ENCODE measurements around the gene SIK3. TPM values are rescaled to one million over a fixed set of nuclear protein-coding genes. Genes with fewer than 3 reads are reported as not detected.
"Not testable (repeated sequence)": the region's sequence is repeated elsewhere in the genome, so short reads cannot be mapped to it uniquely, and the experiment has no call there.

SIK3 gene
- total RNA-seq (2014; rRNA removed; shearing (Covaris generic)): 9.6 and 11.0 TPM in 2 replicates

- peak; percentile 88 for DNase-seq (ENCODE audit: low read depth)
Measured at GRCh38 chr11:117098269-117099232, at the start of gene SIK3. Gene SIK3, minus strand, starts transcription at chr11:117098428. Its CDS starts 13 bp downstream, at chr11:117098415.

DNA sequence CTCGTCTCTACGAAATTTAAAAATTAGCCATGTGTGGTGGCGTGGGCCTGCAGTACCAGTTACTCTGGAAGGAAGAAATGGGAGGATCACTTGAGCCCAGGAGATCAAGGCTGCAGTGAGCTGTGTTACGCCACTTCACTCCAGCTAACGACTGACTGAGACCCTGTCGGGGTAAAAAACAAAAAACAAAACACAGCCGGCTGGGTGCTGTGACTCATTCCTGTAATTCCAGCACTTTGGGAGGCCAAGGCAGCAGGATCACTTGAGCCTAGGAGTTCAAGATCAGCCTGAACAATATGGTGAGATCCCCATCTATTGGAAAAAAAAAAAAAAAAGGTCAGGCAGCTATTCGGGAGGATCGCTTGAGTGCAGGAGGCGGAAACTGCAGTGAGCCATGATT lies 48.3 kb upstream of the SIK3 start:
- DNase-seq (ENCODE audit: low read depth): peak; percentile 32

- peak; percentile 59 for DNase-seq (ENCODE audit: low read depth)
Measured at GRCh38 chr11:117145393-117145761, 47.1 kb upstream of the SIK3 start.

GRCh38 chr11:117144477-117145392 lies 46.5 kb upstream of the SIK3 start:
- DNase-seq (ENCODE audit: low read depth): peak; percentile 87

- DNase-seq (ENCODE audit: low read depth): peak; percentile 93
Measured at GRCh38 chr11:117143871-117144476, 45.7 kb upstream of the SIK3 start, which contains the start of gene PAFAH1B2. Gene PAFAH1B2, plus strand, starts transcription at chr11:117144287. Its CDS starts 8,161 bp downstream, at chr11:117152448.

DNA sequence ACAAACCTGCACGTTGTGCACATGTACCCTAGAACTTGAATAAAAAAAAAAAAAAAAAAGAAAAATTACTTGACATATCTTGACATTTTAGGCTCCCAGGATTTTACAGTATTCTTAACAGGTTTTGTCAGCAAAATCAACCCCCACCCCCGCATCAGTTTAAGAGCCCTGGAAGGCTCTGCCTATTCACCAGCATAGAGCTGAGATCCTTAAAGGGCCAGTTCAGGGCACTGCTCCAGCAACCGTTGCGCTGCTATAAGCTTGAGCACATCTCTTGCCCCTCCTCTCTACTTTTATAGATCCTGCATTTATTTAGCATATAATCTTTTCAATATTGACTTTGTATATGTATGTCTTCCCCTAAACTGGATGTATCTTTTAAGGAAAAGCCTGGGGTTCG lies 45.2 kb upstream of the SIK3 start:
- peak; percentile 55 for DNase-seq (ENCODE audit: low read depth)

DNA sequence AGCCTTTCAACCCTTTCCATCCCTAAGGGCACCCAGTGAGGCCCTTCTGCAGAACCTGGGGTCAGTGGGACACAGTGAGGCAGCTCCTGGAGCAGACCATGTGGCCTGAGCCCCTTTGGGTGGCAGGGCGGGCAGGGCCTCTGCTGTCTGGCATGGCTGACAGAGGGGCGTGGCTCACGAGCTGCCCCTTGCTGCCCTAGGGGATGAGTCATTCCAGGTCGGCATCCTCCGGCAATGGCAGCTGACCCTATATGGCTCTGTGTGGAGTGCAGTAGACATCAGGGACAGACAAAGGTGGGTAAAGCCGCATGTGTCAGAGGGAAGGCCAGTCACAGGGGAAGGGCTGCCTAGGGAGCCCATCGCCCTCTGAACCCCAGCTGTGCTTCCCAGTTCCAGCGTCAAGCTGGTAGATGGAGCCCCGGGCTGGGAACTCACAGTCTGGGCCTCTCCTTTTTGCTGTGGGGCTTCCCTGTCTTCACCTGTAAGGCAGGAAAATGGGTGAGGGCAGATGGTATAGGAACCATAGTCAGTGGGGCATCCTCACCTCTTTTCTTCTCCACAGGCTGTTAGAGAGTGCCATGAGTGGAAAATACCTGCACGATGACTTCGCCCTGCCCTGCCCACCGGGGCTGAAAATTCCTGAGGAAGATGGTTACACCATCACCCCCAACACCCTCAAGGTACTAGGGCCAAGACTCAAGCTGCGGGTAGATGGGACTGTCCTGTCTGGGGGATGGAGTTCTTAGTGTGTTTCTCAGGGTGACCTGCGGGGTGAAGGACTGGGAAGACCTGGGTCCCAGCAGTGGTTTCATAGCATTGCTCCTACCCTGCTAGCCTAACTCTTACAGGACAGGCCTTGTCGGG lies 39.2 kb upstream of the SIK3 start:
- not testable (repeated sequence) for DNase-seq (ENCODE audit: low read depth)

DNA sequence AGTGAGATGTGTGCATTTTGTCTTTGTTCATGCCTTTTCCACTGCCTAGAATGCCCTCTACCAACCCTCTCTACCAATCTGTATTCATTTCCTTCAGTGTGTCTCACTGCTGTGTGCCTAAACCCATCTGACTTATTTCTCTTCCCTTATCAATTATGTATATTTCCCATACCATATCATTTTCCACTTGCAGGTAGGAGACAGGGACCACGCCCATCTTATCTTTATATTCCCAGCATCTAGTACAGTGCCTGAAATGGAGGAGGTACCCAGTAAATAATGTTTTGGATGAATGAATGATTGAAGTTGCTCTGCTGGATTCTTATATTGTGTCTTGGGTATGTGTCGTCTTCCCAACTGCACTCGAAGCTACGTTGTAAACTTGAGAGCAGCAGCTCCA lies 36.8 kb upstream of the SIK3 start:
- DNase-seq (ENCODE audit: low read depth): not testable (repeated sequence)

DNA sequence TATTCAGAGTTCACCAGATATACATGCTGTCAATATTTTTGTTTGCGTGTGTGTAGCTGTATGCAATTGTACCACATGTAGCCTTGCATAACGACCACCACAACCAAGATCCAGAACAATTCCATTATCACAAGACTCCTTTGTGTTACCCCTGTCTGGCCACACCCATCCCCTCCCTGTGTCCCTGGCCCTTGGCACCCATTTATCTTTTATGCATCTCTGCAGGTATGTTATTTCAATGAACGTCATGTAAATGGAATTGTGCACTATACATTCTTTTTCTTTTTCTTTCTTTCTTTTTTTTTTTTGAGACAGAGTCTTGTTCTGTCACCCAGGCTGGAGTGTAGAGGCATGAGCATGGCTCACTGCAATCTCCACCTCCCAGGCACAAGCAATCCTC lies 36.2 kb upstream of the SIK3 start:
- DNase-seq (ENCODE audit: low read depth): no peak

DNA sequence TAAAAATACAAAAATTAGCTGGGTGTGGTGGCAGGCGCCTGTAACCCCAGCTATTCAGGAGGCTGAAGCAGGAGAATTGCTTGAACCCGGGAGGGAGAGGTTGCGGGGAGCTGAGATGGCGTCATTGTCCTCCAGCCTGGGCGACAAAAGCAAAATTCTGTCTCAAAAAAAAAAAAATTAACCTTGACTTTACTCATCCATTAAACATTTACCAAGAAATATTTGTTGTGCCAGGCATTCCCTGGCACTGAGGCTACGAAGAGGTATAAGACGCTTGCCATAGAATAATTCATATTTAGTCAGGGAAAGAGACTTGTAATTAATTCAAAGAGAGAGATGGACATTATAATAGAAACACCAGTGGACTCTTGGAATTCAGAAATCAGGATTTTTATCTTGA lies 32.7 kb upstream of the SIK3 start:
- DNase-seq (ENCODE audit: low read depth): no peak

- not testable (repeated sequence) for DNase-seq (ENCODE audit: low read depth)
Measured at GRCh38 chr11:117130396-117130795, 32.2 kb upstream of the SIK3 start.

DNA sequence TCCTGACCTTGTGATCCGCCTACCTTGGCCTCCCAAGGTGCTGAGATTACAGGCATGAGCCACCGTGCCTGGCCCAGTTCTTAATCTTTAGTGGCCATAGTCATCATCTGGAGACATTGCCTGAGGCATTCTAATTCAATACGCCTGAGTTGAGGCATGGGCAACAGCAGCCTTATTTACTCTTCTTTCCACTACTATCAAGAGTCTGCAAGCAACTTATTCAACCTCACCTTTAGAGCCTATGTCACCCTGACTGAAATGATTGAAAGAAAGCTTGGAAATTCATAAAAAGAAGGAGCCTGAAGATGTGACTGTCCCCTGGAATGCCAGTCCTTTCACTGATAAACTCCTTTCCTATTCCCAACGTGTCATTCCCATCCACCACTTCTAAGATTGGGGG lies 30.1 kb upstream of the SIK3 start:
- DNase-seq (ENCODE audit: low read depth): peak; percentile 27

GRCh38 chr11:117127171-117127901 lies 29.1 kb upstream of the SIK3 start:
- DNase-seq (ENCODE audit: low read depth): no peak

- DNase-seq (ENCODE audit: low read depth): no peak
Measured at GRCh38 chr11:117126223-117126965, 28.2 kb upstream of the SIK3 start.

DNA sequence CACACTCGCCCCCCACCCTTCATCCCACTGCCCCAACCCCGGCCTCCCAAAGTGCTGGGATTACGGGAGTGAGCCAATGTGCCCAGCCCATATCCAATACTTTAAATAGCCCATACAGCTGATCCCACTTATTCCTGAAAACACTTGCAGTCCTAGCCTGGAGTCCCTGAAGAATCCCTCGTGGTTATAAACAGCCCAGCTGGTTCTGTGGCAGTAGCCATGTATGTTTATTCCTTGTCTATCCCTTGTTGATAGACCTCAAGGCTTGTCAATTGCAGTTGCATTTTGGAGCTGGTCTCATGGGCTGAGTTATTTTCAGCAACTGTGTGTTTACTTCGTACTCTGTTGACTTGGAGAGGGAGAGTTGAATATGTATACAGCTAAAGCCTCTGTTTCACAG lies 24.3 kb upstream of the SIK3 start:
- no peak for DNase-seq (ENCODE audit: low read depth)

- no peak for DNase-seq (ENCODE audit: low read depth)
Measured at GRCh38 chr11:117121176-117121575, 22.9 kb upstream of the SIK3 start.

DNA sequence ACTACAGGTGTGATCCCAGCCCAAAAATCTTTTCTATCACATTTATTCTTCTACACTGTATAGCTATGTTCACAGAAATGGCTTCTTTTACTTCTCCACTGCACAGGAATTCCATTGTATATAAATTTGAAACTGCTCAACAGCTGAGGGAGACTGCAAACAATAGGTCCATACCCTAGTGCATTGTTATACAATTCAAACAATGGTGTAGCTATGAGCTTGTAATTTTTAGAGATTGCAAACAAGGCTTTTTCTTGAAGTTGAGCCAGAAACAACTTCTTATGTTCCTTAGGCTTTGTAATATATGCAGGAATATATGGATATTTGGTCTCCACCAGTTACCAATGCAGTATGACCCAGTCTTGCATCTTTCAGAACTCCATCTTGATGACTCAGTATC lies 19.5 kb upstream of the SIK3 start:
- no peak for DNase-seq (ENCODE audit: low read depth)

GRCh38 chr11:117112939-117113338 lies 14.7 kb upstream of the SIK3 start:
- not testable (repeated sequence) for DNase-seq (ENCODE audit: low read depth)

DNA sequence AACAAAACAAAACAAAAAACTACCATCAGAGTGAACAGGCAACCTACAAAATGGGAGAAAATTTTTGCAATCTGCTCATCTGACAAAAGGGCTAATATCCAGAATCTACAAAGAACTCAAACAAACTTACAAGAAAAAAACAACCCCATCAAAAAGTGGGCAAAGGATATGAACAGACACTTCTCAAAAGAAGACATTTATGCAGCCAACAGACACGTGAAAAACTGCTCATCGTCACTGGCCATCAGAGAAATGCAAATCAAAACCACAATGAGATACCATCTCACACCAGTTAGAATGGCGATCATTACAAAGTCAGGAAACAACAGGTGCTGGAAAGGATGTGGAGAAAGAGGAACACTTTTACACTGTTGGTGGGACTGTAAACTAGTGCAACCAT lies 14.3 kb upstream of the SIK3 start:
- not testable (repeated sequence) for DNase-seq (ENCODE audit: low read depth)
